SK-N-DZ (cell line): ENCODE measurements around the gene USP30.
A peak's percentile ranks its signal among the peaks of the same experiment; 100 is the strongest.

Source experiments
- DNase-seq: peaks from one replicate; pipeline ENCODE4 v3.0.0-alpha.2; 2015; ENCODE audit warnings: low spot score

USP30 gene

DNA sequence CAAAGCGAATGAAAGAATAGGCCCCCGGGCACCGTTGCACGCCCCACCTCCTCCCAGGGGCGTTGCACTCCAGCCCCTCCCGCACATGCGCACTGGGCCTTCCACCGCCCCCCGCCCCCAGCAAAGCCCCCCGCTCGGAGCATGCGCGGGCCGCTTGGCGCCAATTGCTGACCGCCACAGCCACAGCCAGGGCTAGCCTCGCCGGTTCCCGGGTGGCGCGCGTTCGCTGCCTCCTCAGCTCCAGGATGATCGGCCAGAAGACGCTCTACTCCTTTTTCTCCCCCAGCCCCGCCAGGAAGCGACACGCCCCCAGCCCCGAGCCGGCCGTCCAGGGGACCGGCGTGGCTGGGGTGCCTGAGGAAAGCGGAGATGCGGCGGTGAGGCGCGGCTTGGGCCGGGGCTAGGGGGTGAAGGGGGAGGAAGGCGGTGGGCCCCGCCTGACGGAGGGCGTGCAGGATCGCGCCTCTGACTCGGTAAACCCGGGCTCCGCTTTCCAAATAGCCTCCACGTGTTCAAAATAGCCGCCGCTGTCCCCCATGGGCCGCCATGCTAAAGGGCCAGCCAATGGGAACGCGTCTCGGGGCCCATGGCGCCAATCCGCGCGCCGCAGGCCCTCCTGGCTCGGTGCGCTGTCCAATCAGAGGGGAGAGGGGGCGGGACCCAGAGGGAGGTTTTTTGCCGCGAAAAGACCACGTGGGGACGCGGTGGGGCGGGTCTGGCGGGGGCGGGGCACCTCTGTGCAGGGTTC is 45.2 kb downstream of the USP30 start, which contains the start of gene UNG:
Gene UNG, plus strand, starts transcription at position 163 of the 748 bp plus-strand sequence. Its CDS starts 83 bp downstream, at position 246.
- DNase-seq = peak; percentile 95

DNA sequence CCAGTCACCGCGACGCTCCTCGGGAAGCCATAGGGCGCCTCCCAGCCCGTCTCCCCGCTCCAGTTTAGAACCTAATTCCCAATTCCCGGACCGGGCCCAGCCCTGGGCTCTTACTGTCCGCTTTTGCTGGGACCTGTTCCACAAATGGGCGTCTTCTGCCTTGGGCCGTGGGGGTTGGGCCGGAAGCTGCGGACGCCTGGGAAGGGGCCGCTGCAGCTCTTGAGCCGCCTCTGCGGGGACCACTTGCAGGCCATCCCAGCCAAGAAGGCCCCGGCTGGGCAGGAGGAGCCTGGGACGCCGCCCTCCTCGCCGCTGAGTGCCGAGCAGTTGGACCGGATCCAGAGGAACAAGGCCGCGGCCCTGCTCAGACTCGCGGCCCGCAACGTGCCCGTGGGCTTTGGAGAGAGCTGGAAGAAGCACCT is 45.8 kb downstream of the USP30 start:
- no peak for DNase-seq

DNA sequence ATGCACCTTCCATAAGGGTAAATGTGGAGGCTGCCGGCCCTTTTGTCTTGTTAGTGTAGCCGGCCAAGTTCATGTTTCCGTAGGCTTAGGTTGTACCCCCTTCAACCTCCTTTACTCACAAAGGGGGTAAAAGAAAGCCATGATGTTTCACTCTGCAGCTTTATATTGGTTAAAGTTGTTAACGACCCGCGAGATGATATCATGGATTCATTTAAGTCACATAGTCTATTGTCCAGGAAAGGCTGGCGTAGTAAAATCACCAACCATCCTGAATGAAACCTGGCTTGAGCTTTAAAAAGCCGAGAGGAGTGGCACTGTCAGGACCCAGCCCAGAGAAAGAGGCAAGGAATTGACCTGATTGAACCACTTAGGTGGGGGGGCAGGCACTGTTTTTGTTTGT is 46.3 kb downstream of the USP30 start:
- DNase-seq = no peak

DNA sequence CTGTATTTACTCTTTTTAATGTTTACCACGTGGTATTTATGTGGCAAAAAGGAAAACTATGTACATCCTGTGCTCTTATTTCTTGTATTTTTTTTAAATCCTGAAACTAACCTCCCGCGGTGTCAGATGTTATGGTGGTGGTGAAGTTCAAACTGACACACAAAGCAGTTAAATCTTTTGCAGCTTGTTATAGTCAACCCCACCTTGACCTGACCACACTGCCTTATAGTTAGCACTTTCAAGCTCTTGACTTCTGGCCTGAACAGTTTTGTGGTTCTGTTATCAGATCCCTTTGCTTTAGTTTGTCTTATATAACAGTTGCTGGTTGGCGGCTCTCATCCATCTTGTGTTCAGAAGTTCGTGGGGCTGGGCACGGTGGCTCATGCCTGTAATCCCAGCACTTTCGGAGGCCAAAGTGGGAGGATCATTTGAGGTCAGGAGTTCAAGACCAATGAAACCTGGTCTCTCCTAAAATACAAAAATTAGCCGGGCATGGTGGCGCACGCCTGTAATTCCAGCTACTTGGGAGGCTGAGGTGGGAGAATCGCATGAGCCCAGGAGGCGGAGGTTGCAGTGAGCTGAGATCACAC is 47.1 kb downstream of the USP30 start:
- DNase-seq = no peak

DNA sequence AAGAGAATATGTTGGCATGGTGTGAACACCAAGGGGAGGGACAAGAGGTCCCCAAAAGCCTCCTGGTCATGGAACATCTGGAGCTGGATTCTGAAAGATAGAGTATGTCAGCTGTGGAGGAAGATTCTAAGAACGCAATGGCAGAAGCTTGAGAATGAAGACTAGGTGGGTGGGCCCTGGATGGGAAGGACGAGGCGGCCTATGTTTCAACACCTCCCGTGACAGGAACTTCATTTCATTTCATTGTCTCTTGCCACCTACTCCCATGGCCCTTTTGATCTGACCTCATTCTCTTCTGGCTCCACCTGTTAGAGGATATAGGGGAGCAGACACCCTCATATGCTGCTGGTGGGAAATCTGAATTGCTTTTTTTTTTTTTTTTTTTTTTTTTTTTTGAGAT is 48.4 kb downstream of the USP30 start:
- no peak for DNase-seq

DNA sequence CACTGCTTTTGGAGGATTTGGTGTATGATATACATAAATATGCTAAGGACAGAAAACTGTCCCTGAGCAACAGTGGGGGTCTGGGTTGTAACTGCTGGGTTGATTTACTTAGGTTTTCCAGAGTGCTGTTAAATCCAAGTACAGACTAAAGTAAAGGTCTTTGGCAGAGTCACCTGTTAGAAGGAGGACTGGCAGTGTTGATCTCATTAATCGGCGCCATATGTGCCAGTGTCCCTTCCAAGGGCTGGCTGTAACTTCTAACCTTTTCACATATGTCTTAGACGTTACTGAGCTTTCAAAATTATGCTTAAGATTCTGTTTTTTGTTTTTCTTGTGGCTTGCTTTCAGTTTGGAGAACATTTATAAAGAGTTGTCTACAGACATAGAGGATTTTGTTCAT is 50.1 kb downstream of the USP30 start:
- DNase-seq = no peak

DNA sequence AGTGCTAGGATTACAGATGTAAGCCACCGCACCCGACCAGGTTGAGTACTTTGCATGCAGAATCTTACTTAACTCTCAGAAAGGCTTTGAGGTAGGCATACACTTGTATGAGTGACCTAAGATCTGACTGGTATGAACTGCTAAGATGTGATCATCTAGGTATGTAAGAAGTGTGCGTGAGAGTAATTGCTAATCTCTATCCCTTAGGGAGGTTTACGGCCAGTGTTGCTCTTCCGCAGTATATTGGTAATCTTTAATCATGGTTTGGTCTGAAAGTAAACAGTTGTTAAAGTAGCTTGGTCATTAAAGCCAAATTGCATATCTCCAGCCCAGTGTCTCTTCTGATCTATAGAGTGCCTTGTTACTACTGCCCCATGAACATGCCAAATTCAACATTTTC is 52.8 kb downstream of the USP30 start:
- no peak for DNase-seq

DNA sequence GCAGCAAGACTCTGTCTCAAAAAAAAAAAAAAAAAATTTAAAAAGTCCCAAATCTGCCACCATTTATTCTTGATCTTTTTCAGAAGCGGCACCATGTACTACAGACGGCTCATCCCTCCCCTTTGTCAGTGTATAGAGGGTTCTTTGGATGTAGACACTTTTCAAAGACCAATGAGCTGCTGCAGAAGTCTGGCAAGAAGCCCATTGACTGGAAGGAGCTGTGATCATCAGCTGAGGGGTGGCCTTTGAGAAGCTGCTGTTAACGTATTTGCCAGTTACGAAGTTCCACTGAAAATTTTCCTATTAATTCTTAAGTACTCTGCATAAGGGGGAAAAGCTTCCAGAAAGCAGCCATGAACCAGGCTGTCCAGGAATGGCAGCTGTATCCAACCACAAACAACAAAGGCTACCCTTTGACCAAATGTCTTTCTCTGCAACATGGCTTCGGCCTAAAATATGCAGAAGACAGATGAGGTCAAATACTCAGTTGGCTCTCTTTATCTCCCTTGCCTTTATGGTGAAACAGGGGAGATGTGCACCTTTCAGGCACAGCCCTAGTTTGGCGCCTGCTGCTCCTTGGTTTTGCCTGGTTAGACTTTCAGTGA is 57.5 kb downstream of the USP30 start:
- DNase-seq = no peak

DNA sequence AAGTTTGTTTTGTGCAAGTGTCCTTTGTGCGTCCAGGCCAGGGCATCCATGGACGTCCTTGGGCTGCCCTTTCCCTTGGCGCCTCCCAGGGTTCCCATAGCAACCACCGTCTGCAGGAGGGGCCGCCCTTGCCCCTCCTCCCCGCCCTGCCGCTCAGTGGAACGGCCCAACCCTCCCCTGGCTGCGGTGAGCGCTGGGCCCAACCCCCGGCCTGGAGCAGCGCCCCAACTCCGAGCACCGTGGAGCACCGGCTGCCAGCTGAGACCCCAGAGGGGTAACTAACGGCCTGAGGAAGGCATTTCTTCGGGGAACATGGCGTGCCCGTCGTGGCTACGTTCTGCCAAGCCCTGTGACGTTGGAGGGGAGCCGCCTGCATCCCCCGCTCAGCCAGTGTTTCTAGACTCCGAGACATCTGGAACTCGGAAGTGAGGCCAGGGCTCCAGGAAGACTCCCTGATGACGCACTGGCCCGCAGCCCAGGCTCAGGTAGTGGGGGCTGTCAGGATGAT is 58.7 kb downstream of the USP30 start:
- peak; percentile 57 for DNase-seq

DNA sequence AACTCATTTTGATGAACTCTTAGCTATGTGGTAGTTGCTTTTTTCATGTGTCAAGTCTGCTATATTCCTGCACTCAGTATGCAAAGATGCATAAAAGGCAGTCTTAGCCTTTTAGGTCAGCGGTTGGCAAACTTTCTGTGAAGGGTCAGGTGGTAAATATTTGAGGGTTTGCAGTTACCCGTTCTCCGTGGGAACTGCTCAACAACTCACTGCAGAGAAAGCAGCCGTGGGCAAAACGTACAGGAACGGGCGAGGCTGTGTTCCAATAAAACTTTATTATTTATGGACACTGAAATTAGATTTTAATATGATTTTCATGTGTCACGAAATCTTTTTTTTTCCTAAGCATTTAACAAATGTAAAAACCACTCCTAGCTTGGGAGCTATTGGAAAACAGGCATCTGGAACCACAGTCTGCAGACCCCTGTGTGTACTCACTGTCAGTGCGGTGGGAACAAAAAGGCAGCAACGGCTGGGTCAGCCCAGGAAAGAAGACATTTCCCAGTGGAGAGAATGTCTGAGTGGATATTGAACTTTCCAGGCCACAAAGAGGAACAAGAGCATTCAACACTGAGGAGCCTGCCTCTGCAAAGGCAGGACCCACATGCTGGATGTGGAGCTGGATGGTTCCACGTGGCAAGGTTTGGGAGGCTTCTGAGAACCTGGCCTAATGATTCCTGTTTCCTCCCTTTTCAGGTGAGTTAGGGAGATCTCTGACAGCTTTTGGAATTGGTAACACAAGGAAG is 60.5 kb downstream of the USP30 start:
- no peak for DNase-seq

DNA sequence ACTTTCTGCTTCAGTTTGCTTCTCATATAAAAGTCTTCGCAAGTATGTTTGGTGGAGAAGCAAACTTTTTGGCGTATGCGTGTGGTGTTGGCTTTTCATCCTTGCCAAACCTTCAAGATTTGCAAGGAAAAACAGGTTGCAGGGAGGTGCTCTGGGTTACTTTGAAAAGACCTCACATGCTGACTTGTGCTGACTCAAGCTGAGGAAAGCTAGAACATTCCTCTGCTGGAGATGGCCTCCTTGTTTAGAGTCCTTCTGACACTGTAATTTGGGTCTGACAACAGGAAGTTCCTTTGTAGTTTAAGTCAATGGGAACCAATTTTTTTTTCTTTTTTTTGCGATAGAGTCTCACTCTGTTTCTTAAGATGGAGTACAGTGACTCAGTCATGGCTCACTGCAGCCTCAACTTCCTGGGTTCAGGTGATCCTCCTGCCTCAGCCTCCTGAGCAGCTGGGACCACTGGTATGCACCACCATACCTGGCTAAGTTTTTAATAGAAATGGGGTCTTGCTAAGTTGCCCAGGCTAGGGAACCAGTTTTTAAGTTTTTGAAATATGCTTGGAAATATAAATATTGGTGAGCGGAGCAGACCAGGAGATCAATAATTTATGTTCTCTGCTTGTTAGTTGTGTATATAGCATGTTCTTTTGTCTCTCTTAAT is 61.4 kb downstream of the USP30 start:
- no peak for DNase-seq

DNA sequence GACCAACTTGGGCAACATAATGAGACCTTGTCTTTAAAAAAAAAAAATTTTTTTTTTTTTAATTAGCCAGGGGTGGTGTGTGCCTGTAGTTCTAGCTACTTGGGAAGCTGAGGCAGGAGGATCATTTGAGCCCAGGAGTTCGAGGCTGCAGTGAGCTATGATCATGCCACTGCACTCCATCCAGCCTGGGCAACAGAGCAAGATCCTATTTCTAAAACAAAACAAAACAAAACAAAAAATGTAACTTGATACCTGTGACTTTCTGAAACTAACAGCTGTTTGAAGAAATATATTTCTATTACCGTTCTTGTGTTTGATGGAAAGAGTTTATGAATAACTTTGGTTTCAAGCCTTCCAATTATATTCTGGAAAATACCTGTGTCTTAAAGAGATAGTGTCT is 62.3 kb downstream of the USP30 start:
- DNase-seq = no peak

DNA sequence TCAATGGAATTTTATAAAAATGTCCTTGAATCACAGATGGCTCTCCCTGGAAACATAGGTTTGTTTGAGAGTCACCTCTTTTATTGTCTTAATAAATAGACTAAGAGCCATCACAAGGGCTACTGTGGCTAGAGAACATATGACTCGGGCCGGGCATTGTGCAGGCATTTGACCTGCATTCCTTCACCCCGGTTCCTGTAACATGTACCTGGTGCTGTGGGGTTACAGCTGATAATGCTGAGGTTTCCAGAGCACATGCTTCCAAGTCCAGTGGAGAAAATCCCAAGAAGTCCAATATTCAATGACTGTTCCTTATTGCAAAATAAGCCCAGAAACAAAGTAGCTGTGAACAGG is 63.0 kb downstream of the USP30 start:
- no peak for DNase-seq

DNA sequence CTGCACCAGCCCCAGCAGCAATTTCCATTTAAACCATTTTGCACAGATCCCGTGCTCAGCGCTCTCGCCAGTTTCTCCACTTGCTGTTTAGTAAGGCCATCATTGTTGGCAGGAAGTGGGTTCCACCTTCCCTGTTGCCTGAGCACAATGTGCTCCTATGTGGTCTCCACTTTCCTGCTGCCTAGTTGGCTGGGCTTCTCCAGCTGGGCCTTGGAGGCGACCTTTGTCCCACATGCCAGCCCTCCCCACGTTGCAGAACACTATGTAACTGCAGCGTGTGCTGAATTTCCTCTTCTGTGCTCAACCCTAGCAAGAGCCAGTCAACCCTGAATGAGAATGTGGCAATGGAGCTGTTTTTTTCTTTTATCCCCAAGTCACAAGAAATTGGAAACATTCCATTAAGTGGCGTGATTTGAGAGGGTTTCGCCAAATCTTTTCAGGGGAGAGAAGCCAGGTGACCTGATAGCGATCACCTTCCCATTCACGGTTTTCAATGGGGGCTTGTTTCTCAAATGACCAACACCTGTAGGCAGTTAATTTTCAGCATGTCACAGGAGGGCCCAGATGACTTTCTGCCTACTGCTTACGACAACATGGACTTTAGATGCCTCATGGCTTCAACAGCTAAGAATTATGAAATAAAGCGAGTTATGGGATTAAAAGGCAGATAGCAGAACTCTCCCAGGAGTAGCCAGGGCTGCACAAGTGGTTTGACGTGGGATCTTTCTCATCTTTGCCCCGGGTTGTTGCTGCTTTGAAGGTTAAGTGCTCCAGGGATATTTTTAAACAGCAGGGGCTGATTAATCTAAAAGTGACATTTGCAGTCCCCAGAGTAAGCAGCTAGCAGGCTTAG is 63.6 kb downstream of the USP30 start, which contains the start of gene ACACB:
Gene ACACB, plus strand, starts transcription at position 830 of the 853 bp plus-strand sequence. CDS start 22,819 bp downstream, outside the sequence.
- DNase-seq = no peak

DNA sequence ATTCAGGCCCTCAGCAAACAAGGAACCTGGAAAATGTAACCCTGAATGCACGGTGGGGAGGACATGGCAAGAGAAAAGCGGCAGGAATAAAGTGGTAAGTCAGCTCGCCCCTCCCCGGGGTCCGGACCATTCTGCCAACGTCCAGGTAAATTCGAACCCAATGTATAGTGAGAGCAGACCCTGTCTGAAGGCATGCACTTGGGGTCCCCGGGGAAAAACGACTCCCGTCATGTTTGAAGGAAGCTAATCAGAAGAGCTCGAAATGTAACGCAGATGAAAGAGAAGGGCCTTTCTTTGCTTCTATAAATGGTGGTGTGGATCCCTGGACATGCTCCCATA is 64.2 kb downstream of the USP30 start:
- no peak for DNase-seq

DNA sequence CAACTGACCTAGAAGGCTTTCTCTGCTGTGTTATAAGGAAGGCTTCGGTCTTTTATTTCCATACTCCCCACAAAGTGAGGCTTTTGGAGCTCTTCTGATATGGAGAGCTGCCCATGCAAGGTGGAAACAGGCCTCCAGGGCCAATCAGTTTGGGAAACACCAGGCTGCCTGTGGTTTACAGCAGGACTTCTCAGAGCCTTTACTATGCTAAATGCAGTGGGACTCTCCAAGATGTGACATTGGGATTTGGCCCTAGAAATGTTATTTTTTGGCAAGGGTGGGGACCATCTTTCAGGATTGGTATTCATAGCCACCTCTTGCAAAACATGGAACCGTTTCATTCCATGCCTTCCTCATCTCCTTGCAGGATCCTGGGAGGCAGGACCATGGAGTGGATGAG is 67.7 kb downstream of the USP30 start:
- no peak for DNase-seq

DNA sequence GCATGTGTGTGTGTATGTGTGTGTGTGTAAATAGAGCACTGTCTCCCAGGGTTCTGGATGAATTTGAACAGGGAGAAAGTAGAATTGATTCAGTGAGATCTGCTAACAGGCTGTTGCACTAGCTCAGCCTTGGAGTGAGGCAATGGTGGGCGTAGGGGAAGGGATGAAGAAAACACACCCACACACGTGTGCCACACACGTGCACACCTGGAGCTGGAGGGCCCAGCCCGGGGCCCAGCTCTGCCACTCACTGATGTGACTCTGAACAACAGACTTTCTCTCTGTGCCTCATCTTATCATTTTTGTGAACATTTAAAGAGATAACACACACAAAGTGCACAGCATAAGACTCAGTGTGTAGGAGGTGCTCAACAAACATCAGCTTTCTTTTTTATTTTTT is 68.2 kb downstream of the USP30 start:
- DNase-seq = no peak

DNA sequence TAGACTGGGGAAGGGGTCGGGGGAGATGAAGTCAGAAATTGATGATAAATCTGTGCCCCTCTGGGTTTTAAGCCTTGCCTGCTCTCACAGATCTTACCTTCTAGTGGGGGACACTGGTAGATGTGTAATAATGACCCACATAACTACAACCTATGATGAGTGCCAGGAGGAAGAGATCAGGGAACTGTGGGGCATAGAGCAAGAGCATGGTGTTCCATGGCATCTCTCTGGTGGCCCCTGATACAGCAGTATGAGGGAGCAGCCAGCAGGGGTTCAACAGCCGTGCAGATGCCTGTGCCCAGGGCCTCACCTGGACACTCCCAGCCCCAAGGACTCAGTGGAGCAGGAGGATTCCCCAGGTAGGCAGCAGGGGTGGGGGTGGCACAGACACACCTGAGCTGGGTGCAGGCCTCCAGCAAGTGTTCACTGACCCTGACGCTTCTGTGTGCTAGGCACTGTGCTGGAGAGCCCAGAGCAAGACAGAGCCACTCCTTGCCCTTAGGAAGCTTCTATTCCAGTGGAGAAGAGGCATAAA is 69.0 kb downstream of the USP30 start:
- DNase-seq = no peak

DNA sequence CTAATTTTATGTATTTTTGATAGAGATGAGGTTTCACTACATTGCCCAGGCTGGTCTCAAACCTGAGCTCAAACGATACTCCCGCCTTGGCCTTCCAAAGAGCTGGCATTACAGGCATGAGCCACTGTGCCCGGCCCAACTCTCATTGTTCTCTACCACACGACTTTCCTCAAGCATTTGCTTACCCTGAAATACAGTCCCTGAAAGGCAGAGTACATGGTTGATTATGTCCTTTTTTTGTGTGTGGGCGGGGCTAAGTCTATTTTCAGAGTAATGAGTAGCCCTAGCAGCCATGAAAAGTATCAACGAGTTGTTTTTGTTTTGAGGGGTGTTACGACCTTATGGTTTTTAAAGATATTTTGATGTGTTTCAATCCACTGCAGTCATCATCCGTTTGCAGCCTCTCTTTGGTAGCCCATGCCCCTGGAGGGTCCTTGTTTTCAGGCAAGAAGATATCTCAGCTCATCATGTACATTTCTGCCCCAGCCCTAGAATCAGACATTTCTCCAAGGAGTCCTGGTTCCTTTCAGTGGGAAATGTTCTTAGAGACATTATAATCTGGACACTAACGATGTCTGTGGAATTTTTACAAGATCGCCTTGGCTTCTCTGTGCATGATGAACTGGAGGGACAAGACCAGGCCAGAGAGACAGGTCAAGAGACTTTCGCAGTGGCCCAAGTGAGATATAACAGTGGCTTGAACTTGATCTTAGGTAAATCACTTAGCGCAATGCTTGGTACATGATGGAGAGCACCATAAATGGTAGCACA is 72.7 kb downstream of the USP30 start:
- no peak for DNase-seq

DNA sequence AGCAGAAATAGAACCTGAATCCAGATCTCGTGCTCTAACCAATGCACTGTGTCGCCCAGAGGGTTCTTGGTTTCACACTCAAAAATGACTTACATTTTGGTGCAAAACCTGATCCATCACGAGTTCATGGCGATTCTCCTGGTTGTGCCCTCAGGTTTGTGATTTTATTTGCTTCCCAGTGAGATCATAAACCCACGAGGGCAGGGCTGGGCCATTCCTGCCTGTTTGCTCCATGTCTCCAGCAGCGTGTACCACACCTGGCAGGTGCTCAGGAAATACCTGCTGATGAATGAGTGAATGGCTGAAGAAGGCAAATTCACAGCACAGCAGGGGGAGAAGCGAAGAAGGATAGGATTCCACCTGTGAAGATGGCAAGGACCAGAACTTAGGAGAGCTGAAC is 73.4 kb downstream of the USP30 start:
- DNase-seq = no peak
